ENCODE measurements around the gene SH3BP5.
A peak's percentile ranks its signal among the peaks of the same experiment; 100 is the strongest.

Gene SH3BP5

DNA sequence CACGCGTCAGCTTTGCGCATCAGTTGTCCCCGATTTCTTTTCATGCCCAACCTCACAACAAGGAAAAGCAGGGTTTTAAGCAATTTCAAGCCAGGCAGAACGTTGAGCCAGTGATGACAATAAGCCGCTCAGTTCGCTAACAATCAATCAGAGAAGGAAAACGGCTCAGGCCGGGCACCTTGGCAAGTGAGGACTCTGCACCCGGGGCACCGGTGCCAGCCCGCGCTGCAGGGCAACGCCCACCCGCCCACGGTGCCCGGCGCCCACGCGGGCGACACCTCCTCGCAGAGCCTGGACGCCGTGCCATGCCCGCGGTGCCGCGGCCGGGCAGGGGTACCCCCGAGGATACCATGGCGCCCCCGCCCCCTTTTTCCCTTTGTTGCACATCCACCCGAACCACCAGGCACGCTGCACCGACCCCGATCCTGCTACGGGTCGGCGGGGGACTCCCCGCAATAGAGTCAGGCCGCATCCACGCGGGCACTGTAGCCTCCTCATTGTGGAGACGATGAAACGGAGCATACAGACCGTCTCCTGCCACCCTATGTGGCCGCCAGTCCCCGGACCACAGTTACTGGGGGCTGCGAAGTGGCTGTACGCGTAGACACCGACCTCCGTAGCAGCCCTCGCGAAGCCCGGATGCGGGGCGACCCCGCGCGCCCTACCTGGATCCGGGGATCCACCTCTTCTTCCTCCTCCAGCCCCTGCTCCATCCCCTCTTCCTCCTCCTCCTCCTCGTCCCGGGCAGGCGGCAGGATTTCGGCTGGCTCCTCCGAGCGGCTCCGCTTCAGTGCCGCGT lies 581 bp downstream of the SH3BP5 start:
- TF ChIP-seq EGR1 (IDR thresholded peaks at IDR 0.05) (peak; percentile 89), YY1 (IDR thresholded peaks at IDR 0.05; ENCODE audit: low read depth) (no peak; the same call in 1 of the 2 replicates), ZBTB7A (IDR thresholded peaks at IDR 0.05; ENCODE audit: low read depth) (peak; percentile 89; the same call in 1 of the 2 replicates), FOXM1 (IDR thresholded peaks at IDR 0.05; ENCODE audit: borderline replicate concordance, low read depth) (no peak)

DNA sequence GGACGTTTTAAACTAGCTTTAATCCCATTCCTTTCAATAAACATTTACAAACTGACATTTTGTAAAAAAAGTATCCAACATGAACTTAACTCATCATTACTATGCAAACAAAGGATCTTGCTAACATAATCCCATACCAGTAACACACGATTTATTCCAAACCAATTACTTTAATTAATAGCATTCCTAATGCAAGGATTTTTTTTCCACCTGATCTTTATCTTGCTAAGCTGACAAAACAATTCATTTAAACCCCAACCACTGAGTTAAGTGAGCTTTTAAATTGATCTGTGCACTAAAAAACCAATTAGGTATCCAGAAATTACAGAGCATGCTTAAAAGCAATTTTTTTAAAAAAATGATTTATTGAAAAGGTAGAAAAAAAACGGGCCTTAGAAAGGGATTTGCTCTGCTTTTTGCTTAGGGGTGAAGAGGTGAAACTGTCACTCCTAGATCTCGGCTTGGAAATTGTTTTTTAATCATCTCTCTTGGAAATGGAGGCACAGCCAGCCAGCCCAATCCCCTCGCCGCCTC lies 1.2 kb downstream of the SH3BP5 start:
- TF ChIP-seq CREB1 (IDR thresholded peaks at IDR 0.05; ENCODE audit: low read depth) (no peak), FOXM1 (IDR thresholded peaks at IDR 0.05; ENCODE audit: borderline replicate concordance, low read depth) (no peak), MAX (IDR thresholded peaks at IDR 0.05) (no peak), EP300 (IDR thresholded peaks at IDR 0.05; ENCODE audit: borderline replicate concordance) (no peak), TAF1 (IDR thresholded peaks at IDR 0.05; ENCODE audit: low read depth) (no peak), RAD21 (IDR thresholded peaks at IDR 0.05; ENCODE audit: low read depth) (no peak)
- TF ChIP-seq, protein P1, sequence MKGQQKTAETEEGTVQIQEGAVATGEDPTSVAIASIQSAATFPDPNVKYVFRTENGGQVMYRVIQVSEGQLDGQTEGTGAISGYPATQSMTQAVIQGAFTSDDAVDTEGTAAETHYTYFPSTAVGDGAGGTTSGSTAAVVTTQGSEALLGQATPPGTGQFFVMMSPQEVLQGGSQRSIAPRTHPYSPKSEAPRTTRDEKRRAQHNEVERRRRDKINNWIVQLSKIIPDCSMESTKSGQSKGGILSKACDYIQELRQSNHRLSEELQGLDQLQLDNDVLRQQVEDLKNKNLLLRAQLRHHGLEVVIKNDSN (IDR thresholded peaks at IDR 0.05) = no peak

- TF ChIP-seq NFIC (IDR thresholded peaks at IDR 0.05) (peak; percentile 43; the same call in 1 of the 2 replicates), CEBPB (IDR thresholded peaks at IDR 0.05) (peak; percentile 100), ZBTB7A (IDR thresholded peaks at IDR 0.05; ENCODE audit: low read depth) (no peak), CREB1 (IDR thresholded peaks at IDR 0.05; ENCODE audit: low read depth) (no peak), TAF1 (IDR thresholded peaks at IDR 0.05; ENCODE audit: low read depth) (no peak), FOXM1 (IDR thresholded peaks at IDR 0.05; ENCODE audit: borderline replicate concordance, low read depth) (no peak), TCF12 (IDR thresholded peaks at IDR 0.05; ENCODE audit: low read depth) (peak; percentile 70), REST (IDR thresholded peaks at IDR 0.05; ENCODE audit: low read depth) (no peak), EGR1 (IDR thresholded peaks at IDR 0.05) (peak; percentile 90), YY1 (IDR thresholded peaks at IDR 0.05; ENCODE audit: low read depth) (peak; percentile 53; the same call in 1 of the 2 replicates), MAX (IDR thresholded peaks at IDR 0.05) (peak; percentile 83), RAD21 (IDR thresholded peaks at IDR 0.05; ENCODE audit: low read depth) (no peak), EP300 (IDR thresholded peaks at IDR 0.05; ENCODE audit: borderline replicate concordance) (peak; percentile 79), TEAD4 (IDR thresholded peaks at IDR 0.05) (peak; percentile 72)
- TF ChIP-seq, protein P1 (IDR thresholded peaks at IDR 0.05) = peak; percentile 24; the same call in 1 of the 2 replicates
Measured at GRCh38 chr3:15330031-15330596, 2.3 kb downstream of the SH3BP5 start.

DNA sequence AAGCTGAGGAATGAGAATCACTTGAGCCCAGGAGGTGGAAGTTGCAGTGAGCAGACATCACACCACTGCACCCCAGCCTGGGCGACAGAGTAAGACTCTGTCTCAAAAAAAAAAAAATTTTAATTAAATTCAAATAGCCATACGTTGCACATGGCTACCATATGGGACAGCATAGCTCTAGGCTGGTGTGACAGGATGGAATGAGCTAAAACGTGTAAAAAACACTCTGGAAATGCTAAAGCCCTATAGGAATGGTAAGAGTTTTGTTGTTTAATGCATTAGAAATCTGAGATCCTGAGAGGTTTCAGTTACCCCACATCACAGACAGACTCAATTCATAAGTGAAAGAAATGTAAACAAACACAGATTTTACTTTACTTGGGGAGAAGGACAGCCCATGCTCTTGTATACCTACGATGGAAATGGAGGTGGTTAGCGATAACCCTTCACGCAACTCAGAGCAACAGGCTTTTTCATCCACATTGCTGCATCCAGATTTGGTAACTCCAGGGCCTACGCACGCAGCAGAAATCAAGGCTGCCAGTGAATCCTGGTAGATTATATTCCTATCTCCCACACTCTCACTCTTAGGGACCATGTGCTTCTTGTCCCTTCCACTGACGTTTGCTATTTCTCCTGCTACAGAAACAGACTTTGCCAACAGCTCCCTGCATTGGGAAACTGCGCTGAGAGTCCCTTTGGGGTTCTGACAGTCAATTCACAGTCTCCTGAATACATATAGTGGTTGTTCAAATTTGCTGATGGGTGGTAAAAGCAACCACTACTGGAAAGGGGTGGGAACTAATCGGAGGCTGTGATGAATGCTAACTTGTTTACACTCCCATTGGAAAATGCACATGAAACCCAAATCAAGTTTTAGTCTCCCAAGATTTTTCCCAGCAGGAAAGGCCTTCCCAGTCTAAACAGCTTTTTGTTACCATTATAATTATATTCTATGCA lies 3.1 kb downstream of the SH3BP5 start:
- TF ChIP-seq EP300 (IDR thresholded peaks at IDR 0.05; ENCODE audit: borderline replicate concordance) (no peak), NFIC (IDR thresholded peaks at IDR 0.05) (no peak), CREB1 (IDR thresholded peaks at IDR 0.05; ENCODE audit: low read depth) (no peak), ZBTB7A (IDR thresholded peaks at IDR 0.05; ENCODE audit: low read depth) (no peak), TCF12 (IDR thresholded peaks at IDR 0.05; ENCODE audit: low read depth) (no peak), MAX (IDR thresholded peaks at IDR 0.05) (no peak), CEBPB (IDR thresholded peaks at IDR 0.05) (no peak), YY1 (IDR thresholded peaks at IDR 0.05; ENCODE audit: low read depth) (no peak), TAF1 (IDR thresholded peaks at IDR 0.05; ENCODE audit: low read depth) (no peak), RAD21 (IDR thresholded peaks at IDR 0.05; ENCODE audit: low read depth) (no peak), FOXM1 (IDR thresholded peaks at IDR 0.05; ENCODE audit: borderline replicate concordance, low read depth) (no peak), EGR1 (IDR thresholded peaks at IDR 0.05) (no peak)
- TF ChIP-seq, protein P1 (IDR thresholded peaks at IDR 0.05) = no peak

DNA sequence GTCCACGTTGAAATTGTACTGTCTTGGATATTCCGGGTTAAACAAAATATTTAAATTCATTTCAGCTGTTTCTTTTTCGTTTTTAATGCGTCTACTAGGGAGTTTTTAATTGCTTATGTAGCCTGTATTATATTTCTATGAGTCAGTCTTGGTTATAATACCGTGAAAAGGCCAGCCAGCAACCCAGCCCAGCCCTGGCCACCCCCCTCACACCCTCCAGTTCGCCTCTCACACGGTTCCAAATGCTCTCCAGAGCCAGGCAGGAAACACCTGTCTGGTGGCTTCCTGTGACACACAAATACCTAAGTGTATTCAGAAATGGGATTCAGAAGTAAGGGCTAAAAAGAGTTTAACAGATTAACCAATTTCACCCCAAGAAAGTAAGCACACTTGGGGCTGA lies 4.4 kb downstream of the SH3BP5 start:
- TF ChIP-seq EP300 (IDR thresholded peaks at IDR 0.05; ENCODE audit: borderline replicate concordance) (peak; percentile 80; the same call in 1 of the 2 replicates), TCF12 (IDR thresholded peaks at IDR 0.05; ENCODE audit: low read depth) (peak; percentile 81), NFIC (IDR thresholded peaks at IDR 0.05) (0 out of 2 replicates have a peak, but pooled peaks have one; percentile 54), CREB1 (IDR thresholded peaks at IDR 0.05; ENCODE audit: low read depth) (no peak), MAX (IDR thresholded peaks at IDR 0.05) (peak; percentile 48), FOXM1 (IDR thresholded peaks at IDR 0.05; ENCODE audit: borderline replicate concordance, low read depth) (no peak), CEBPB (IDR thresholded peaks at IDR 0.05) (0 out of 2 replicates have a peak, but pooled peaks have one; percentile 10)

All from Ishikawa (cell line).